Esophagus squamous epithelium (tissue), 4 donors: Measurements from ENCODE around the gene ARHGEF3.

Experiments used
- CTCF ChIP-seq, 6 experiments: fragments of 450-650 bp in 4 of 6; fragments of 200-600 bp in 2 of 6; sonication (generic) in 2 of 6; IDR thresholded peaks; one replicate each; pipeline ENCODE4 v1.5.1; 2016 to 2019; ENCODE audit warnings: antibody characterized with exemption in 6 of 6, mild to moderate bottlenecking in 4 of 6, moderate library complexity in 4 of 6
- POLR2A ChIP-seq, 4 donors: fragments of 450-650 bp; IDR thresholded peaks; one replicate each; pipeline ENCODE4 v1.6.1; 2017; ENCODE audit warnings: antibody characterized with exemption in 4 of 4, mild to moderate bottlenecking in 4 of 4, moderate library complexity in 3 of 4

DNA sequence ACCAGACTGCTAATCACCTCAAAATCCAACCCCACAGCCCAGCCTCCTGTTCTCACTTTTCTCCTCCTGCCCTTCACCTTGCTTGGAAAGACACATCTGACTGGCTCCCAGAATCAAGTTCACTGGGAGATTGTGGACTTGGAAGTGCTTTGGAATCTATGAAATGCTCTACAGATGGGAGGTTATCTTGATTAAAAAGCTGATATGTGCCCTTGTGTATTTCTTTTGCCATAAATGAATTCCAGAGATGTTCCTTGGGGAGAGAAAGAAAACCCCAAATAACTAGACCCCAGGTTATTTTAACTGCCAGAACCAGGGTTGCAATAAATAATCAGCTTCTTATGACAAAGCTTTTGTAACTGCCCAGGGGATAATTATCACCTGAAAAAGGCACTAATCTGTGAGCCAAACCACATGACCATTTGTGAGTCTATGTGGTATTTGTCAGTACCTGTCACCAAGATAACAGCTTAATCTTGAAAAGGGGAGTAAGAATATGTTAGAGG is 21.7 kb upstream of the ARHGEF3 start:
- no peak for TF ChIP-seq POLR2A (IDR thresholded peaks at IDR 0.05)
- no peak for TF ChIP-seq CTCF (IDR thresholded peaks at IDR 0.05)
